ENCODE measurements around the gene ARMC12.

ARMC12 gene

GRCh38 chr6:35746516-35746915 is 9.7 kb downstream of the ARMC12 start:
- TF ChIP-seq ZNF8 (CRISPR knock-in tag; IDR thresholded peaks at IDR 0.05) (no peak), TSHZ2 (CRISPR knock-in tag; IDR thresholded peaks at IDR 0.05) (no peak), CREB5 (CRISPR knock-in tag; IDR thresholded peaks at IDR 0.05; ENCODE audit: low read depth) (no peak), ZNF70 (CRISPR knock-in tag; IDR thresholded peaks at IDR 0.05) (no peak), OSR1 (CRISPR knock-in tag; IDR thresholded peaks at IDR 0.05) (no peak), TOX (CRISPR knock-in tag; IDR thresholded peaks at IDR 0.05; ENCODE audit: borderline replicate concordance) (no peak), ESRRG (CRISPR knock-in tag; IDR thresholded peaks at IDR 0.05) (no peak), ZNF565 (CRISPR knock-in tag; conservative IDR thresholded peaks at IDR 0.05; ENCODE audit: low read depth) (no peak), POU6F1 (CRISPR knock-in tag; IDR thresholded peaks at IDR 0.05; ENCODE audit: borderline replicate concordance, low read depth) (no peak)
- ATAC-seq: no peak

GRCh38 chr6:35747877-35748276 is 11.0 kb downstream of the ARMC12 start:
- TF ChIP-seq CREB5 (CRISPR knock-in tag; IDR thresholded peaks at IDR 0.05; ENCODE audit: low read depth) (no peak), CSDC2 (CRISPR knock-in tag; IDR thresholded peaks at IDR 0.05) (no peak), ISL1 (CRISPR knock-in tag; IDR thresholded peaks at IDR 0.05) (no peak), ZC3H10 (CRISPR knock-in tag; IDR thresholded peaks at IDR 0.05) (no peak), SNAI2 (CRISPR knock-in tag; IDR thresholded peaks at IDR 0.05) (no peak), PPARA (CRISPR knock-in tag; IDR thresholded peaks at IDR 0.05; ENCODE audit: borderline replicate concordance) (no peak), ZFP30 (CRISPR knock-in tag; IDR thresholded peaks at IDR 0.05) (no peak), TOX (CRISPR knock-in tag; IDR thresholded peaks at IDR 0.05; ENCODE audit: borderline replicate concordance) (no peak), RARB (CRISPR knock-in tag; IDR thresholded peaks at IDR 0.05) (no peak), BACH2 (CRISPR knock-in tag; IDR thresholded peaks at IDR 0.05; ENCODE audit: borderline replicate concordance) (no peak), GLIS3 (CRISPR knock-in tag; IDR thresholded peaks at IDR 0.05) (no peak), ZNF565 (CRISPR knock-in tag; conservative IDR thresholded peaks at IDR 0.05; ENCODE audit: low read depth) (no peak), TCF4 (CRISPR knock-in tag; IDR thresholded peaks at IDR 0.05; ENCODE audit: borderline replicate concordance) (no peak), ESRRG (CRISPR knock-in tag; IDR thresholded peaks at IDR 0.05) (no peak), CSRNP3 (CRISPR knock-in tag; IDR thresholded peaks at IDR 0.05) (no peak), ZNF70 (CRISPR knock-in tag; IDR thresholded peaks at IDR 0.05) (no peak), ARNTL (CRISPR knock-in tag; IDR thresholded peaks at IDR 0.05; ENCODE audit: borderline replicate concordance, low read depth) (no peak), ZNF8 (CRISPR knock-in tag; IDR thresholded peaks at IDR 0.05) (no peak)
- no peak for ATAC-seq

- ATAC-seq: no peak
- TF ChIP-seq ESRRG (CRISPR knock-in tag; IDR thresholded peaks at IDR 0.05): no peak
These were observed 13.7 kb downstream of the ARMC12 start for GRCh38 chr6:35750557-35750956.

- TF ChIP-seq PPARA (CRISPR knock-in tag; IDR thresholded peaks at IDR 0.05; ENCODE audit: borderline replicate concordance) (no peak), ZFP30 (CRISPR knock-in tag; IDR thresholded peaks at IDR 0.05) (no peak), SNAI2 (CRISPR knock-in tag; IDR thresholded peaks at IDR 0.05) (no peak), POU6F1 (CRISPR knock-in tag; IDR thresholded peaks at IDR 0.05; ENCODE audit: borderline replicate concordance, low read depth) (no peak), ZNF70 (CRISPR knock-in tag; IDR thresholded peaks at IDR 0.05) (no peak), ZNF8 (CRISPR knock-in tag; IDR thresholded peaks at IDR 0.05) (no peak), CSRNP3 (CRISPR knock-in tag; IDR thresholded peaks at IDR 0.05) (no peak), TSHZ2 (CRISPR knock-in tag; IDR thresholded peaks at IDR 0.05) (no peak)
- ATAC-seq: no peak
These were observed 14.8 kb downstream of the ARMC12 start for GRCh38 chr6:35751594-35751993.
